Adrenal gland (tissue), 12 donors: ENCODE results near the gene PEAK1. TPM values are rescaled to one million over a fixed set of nuclear protein-coding genes. Genes with fewer than 3 reads are reported as not detected.

ENCODE experiments used
- DNase-seq, 7 donors: peaks; one replicate each; pipeline ENCODE4 v3.0.0-alpha.2; 2019 to 2020
- H3K27ac ChIP-seq, 5 donors: fragments of 200-600 bp; sonication (generic) in 4 of 5; 1 replicate in 3 of 5; 2 replicates in 2 of 5; pipeline versions ENCODE4 v1.5.1 to v1.8.0; 2016 to 2020; ENCODE audit warnings: mild to moderate bottlenecking in 1 of 5
- H3K27me3 ChIP-seq: fragments of 200-600 bp; 2 replicates; pipeline ENCODE4 v1.8.0; 2021
- H3K36me3 ChIP-seq, 2 donors: fragments of 200-600 bp; replicated peaks in 1 of 2; 1 replicate in 1 of 2; 2 replicates in 1 of 2; pipeline versions ENCODE4 v1.5.1 to v1.8.0; 2018 to 2022
- H3K4me1 ChIP-seq, 2 donors: fragments of 200-600 bp; replicated peaks in 1 of 2; 1 replicate in 1 of 2; 2 replicates in 1 of 2; pipeline versions ENCODE4 v1.5.1 to v1.8.0; 2018 to 2021
- H3K4me3 ChIP-seq, 4 donors: fragments of 200-600 bp; sonication (generic) in 3 of 4; one replicate each; pipeline ENCODE4 v1.5.1; 2016 to 2018
- H3K9me3 ChIP-seq, 3 donors: fragments of 200-600 bp; sonication (generic) in 1 of 3; replicated peaks in 1 of 3; 1 replicate in 2 of 3; 2 replicates in 1 of 3; pipeline versions ENCODE4 v1.5.1 to v1.8.0; 2016 to 2021
- CTCF ChIP-seq, 6 experiments: fragments of 450-650 bp in 4 of 6; fragments of 200-600 bp in 2 of 6; sonication (generic) in 1 of 6; IDR thresholded peaks; 1 replicate in 5 of 6; 2 replicates in 1 of 6; pipeline versions ENCODE4 v1.5.1 to v1.8.0; 2016 to 2021; ENCODE audit warnings: antibody characterized with exemption in 6 of 6, mild to moderate bottlenecking in 2 of 6, moderate library complexity in 1 of 6
- POLR2A ChIP-seq, 2 donors: fragments of 450-650 bp; IDR thresholded peaks; one replicate each; pipeline ENCODE4 v1.6.1; 2017; ENCODE audit warnings: antibody characterized with exemption in 2 of 2, mild to moderate bottlenecking in 2 of 2, moderate library complexity in 1 of 2
- WGBS, 4 donors: extraction: QIAGEN DNeasy Blood & Tissue Kit in 2 of 4; methylation state at CpG; one replicate each; pipeline versions ENCODE4 v1.1.5 to v1.1.7; 2013 to 2017; 5-methylcytosine and 5-hydroxymethylcytosine counted together
- intact Hi-C, 2 donors: fragments of 100-400 bp; cut with DNase I; formaldehyde crosslinking; loops; one replicate each; pipeline versions ENCODE4 v1.14.1 to v1.15.0; 2022 to 2023
- polyA plus RNA-seq, 3 donors: library from polyadenylated mRNA; stranded (reverse); fragments of 200-250 nt in 2 of 3; fragments of 350-450 nt in 1 of 3; fragmentation: Illumina TruSeq in 1 of 3; extraction: RNeasy Lipid Tissue Mini Kit (QIAGEN cat#74804) in 1 of 3; gene quantifications; one replicate each; pipeline ENCODE4 v1.2.3, GENCODE V29; 2013 to 2014
- total RNA-seq, 9 donors: library from RNA; depleted of rRNA in 4 of 9; stranded (reverse); fragments of >200 nt in 4 of 9; fragments of 120-200 nt in 1 of 9; fragmentation: NEBNext Ultra II Directional in 1 of 9; extraction: Animal tissue kit (Norgen Biotek cat#: 25700) in 1 of 9; gene quantifications; one replicate each; pipeline versions ENCODE4 v1.1.0 to v1.2.4, GENCODE V29; 2013 to 2023
- donor health status: healthy with polysubstance abuse.
- donor health status: Bipolar disorder and iron deficiency.
- donor health status: DM: yes; HTN: yes; CAD: no.
- donor health status: DM: no; HTN: no; CAD: no.
- donor health status: DM: no; HTN: no; CAD: no.
- donor health status: DM: yes; HTN: yes; CAD: no.

PEAK1 gene
- total and polyA plus RNA-seq, 12 donors, result 3.1 to 68.4 (median 26.4) TPM

- Histone ChIP-seq H3K4me3 (no peak overlapping the region), H3K9me3 (no peaks in the 10 kb centered on the region), H3K36me3 (no peaks in the 10 kb centered on the region), H3K27me3 (no peaks in the 10 kb centered on the region), H3K27ac (peak overlapping the region in 4 of 5 donors; percentile 9 to 54 (median 41)), H3K4me1 (peaks cover 29 to 58% of the 10 kb centered on the region in 2 donors)
- WGBS, 4 donors, result 54 to 62% (median 60%) methylated on average over 6 of the region's 6 CpGs
- TF ChIP-seq POLR2A (IDR thresholded peaks at IDR 0.05) (no peak), CTCF (IDR thresholded peaks at IDR 0.05) (no peak)
- intact Hi-C loops, result no loop called here
- peak in 2 of 7 donors; percentile 35 to 46 for DNase-seq
Observed at GRCh38 chr15:77064539-77065308, 355.2 kb downstream of the PEAK1 start.

GRCh38 chr15:77064063-77064462 is 355.8 kb downstream of the PEAK1 start:
- intact Hi-C loops, result no loop called here
- Histone ChIP-seq H3K36me3 (no peaks in the 10 kb centered on the region), H3K9me3 (no peaks in the 10 kb centered on the region), H3K4me1 (peaks cover 32 to 57% of the 10 kb centered on the region in 2 donors), H3K4me3 (no peak overlapping the region), H3K27me3 (no peaks in the 10 kb centered on the region), H3K27ac (peak overlapping the region in 3 of 5 donors; percentile 30 to 54 (median 52))
- WGBS, 4 donors, result 44 to 53% (median 48%) methylated on average over 2 of the region's 2 CpGs
- no peak for TF ChIP-seq CTCF (IDR thresholded peaks at IDR 0.05)
- TF ChIP-seq POLR2A (IDR thresholded peaks at IDR 0.05), result no peak
- no peak for DNase-seq

GRCh38 chr15:77063249-77063648 is 356.7 kb downstream of the PEAK1 start:
- no peaks in the 10 kb centered on the region for H3K9me3 ChIP-seq
- peaks cover 32 to 51% of the 10 kb centered on the region in 2 donors for H3K4me1 ChIP-seq
- intact Hi-C loops, result no loop called here
- no peaks in the 10 kb centered on the region for H3K36me3 ChIP-seq
- no peak overlapping the region for H3K27ac ChIP-seq
- no peaks in the 10 kb centered on the region for H3K27me3 ChIP-seq
- no peak overlapping the region for H3K4me3 ChIP-seq
- TF ChIP-seq POLR2A (IDR thresholded peaks at IDR 0.05), result no peak
- TF ChIP-seq CTCF (IDR thresholded peaks at IDR 0.05), result no peak
- DNase-seq, result no peak

- Histone ChIP-seq H3K4me1 (peaks cover 32 to 40% of the 10 kb centered on the region in 2 donors), H3K27ac (peak overlapping the region in 2 of 5 donors; percentile 64 to 68), H3K4me3 (peak overlapping the region in 1 of 4 donors; percentile 2)
Observed at GRCh38 chr15:77060546-77060945, 359.4 kb downstream of the PEAK1 start.

More at GRCh38 chr15:77060546-77060945, 359.4 kb downstream of the PEAK1 start:
- Histone ChIP-seq H3K36me3 (no peaks in the 10 kb centered on the region), H3K9me3 (no peaks in the 10 kb centered on the region), H3K27me3 (no peaks in the 10 kb centered on the region)
- DNase-seq, result peak in 3 of 7 donors; percentile 24 to 62 (median 41)
- TF ChIP-seq POLR2A (IDR thresholded peaks at IDR 0.05), result no peak
- no peak for TF ChIP-seq CTCF (IDR thresholded peaks at IDR 0.05)
- intact Hi-C loops, result no loop called here
